ENCODE measurements around the gene LRRC4B.
"Not testable (repeated sequence)": the region's sequence is repeated elsewhere in the genome, so short reads cannot be mapped to it uniquely, and the experiment has no call there.

Gene LRRC4B

DNA sequence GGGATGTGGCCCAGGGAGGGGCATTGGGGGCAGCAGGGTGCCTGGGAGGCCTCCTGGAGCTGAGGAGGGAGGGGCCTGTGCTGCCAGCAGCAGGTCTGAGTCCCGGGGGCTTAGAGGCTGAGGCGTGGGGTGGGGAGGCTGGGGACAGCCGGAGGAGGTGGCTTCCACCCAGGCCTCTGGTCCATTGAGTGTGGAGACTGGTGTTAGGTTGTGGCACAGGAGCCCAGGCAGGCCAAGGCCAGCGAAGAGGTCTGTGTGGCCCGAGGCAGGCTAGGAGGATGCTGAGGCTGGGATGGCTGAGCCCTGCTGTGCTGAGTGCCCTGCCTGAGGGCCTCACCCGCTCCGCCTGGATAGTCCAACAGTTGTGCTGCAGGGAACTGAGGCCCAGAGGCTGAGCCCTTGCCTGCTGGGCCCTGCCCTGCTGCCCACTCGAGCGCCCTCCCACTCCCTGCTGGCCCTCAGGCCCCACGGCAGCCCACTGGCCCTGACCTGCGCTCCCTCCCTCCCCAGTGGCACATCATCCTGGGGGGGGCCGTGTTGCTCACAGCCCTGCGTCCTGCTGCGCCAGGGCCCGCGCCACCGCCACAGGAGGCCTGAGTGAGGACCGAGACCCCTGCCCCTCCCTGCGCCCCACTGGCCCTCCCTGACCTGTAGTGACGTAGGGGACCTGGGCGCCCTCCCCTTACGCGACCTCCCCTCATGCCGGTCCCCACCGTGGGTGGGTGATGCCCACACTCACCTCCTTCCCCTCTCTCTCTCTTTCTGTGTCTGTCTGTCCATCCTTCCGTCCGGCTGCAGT lies 86.7 kb downstream of the LRRC4B start:
- DNase-seq, result no peak

- DNase-seq, result no peak
Measured at GRCh38 chr19:50480281-50481111, 87.7 kb downstream of the LRRC4B start.

DNA sequence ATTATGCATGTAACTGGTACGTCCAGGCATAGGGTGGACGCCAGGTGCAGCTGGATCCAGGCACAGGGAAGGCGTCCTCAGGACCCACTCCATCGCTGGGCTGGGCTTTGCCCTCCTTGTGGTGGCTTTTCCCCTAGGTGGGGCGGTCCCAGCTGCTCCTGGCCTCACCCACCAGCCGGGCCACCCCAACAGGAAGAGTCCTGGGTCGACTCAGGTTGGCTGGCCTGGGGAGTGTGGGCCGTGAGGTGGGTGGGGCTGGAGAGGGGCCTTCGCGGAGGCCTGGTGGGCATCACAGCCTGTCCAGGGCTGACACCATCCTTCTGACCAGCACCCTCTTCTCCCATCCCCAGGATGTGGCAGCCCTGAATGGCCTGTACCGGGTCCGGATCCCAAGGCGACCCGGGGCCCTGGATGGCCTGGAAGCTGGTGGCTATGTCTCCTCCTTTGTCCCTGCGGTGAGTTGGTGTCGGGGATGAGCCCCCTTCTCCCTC lies 88.4 kb downstream of the LRRC4B start:
- DNase-seq, result no peak

DNA sequence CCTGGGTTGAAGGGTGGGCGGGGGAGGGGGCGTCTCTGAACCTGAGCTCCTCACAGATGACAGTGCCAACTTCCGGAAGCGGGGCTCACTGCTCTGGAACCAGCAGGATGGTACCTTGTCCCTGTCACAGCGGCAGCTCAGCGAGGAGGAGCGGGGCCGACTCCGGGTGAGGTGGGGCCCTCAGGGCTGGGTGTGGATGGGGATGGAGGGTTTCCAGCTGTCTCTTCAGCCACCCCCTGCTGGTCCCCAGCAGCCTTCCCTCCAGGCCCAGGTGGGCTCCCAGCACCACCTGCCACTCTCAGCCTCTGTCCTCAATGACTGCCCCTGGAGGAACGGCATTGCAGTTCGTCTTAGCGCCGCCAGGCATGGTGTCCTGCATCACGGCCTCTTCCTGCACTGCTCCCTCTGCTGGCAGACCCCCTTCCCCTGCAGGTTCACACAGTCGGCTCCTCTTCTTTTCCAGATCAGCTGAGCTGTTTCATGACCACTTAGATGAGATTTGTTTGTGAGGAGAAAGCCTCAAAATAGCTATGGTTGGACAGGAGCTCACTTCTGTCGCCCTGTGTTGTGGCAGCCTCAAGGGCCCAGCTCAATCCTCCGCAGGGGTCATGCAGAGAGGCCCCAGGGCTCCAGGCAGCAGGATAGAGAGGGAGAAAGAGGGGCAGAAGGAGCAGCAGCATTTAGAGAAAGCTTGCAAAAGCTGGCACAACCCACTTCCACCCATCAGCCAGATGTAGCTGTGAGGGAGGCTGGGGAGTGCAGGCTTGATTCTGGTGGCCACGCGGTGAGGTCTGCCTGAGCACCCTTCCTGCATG lies 89.1 kb downstream of the LRRC4B start:
- DNase-seq, result no peak

GRCh38 chr19:50477751-50478515 lies 90.3 kb downstream of the LRRC4B start:
- no peak for DNase-seq

GRCh38 chr19:50476907-50477238 lies 91.4 kb downstream of the LRRC4B start:
- DNase-seq, result no peak

GRCh38 chr19:50476224-50476906 lies 91.9 kb downstream of the LRRC4B start, which contains the start of the genes EMC10 and GARIN5A:
EMC10 (plus strand) TSS chr19:50476507; CDS start chr19:50476545, 38 bp downstream.
GARIN5A (minus strand) TSS chr19:50476848; CDS start chr19:50476388, 460 bp downstream.
- peak; percentile 88 for DNase-seq

GRCh38 chr19:50475736-50476223 lies 92.5 kb downstream of the LRRC4B start:
- DNase-seq, result no peak

DNA sequence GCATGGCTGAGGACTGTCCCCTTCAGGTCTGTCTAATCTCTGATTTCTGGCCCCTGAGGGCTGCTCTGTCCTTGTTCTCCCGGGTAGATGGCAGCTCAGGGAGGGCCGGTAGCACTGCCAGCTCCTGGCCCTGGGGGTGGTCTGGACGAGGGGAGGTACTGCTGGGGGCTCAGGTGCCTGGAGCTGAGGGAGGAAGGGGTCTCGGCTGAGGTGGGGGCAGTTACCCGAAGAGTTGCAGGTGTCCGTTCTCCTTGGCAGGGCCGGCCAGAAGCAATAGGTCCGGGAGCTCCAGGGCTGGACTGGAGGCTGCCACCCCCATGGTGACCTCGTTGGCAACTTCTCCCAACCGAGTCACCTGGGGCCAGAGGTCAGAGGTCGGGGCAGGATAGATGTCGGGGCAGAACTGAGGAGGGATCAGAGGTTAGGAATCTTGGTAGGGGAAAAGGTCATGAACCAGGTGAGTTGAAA lies 93.1 kb downstream of the LRRC4B start:
- DNase-seq, result no peak

DNA sequence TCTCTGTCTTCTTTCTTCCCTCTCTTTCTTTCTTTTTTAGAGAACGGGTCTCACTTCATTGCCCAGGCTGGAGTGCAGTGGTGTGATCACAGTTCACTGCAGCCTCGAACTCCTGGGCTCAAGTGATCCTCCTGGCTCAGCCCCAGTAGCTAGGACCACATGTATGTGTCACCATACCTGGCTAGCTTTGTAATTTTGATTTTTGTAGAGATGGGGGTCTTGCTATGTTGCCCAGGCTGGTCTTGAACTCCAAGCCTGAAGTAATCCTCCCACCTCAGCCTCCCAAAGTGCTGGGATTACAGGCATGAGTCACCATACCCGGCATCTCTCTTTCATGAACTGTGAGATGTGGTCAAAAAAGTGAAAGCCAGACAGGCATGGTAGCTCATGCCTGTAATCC lies 94.9 kb downstream of the LRRC4B start:
- not testable (repeated sequence) for DNase-seq

DNA sequence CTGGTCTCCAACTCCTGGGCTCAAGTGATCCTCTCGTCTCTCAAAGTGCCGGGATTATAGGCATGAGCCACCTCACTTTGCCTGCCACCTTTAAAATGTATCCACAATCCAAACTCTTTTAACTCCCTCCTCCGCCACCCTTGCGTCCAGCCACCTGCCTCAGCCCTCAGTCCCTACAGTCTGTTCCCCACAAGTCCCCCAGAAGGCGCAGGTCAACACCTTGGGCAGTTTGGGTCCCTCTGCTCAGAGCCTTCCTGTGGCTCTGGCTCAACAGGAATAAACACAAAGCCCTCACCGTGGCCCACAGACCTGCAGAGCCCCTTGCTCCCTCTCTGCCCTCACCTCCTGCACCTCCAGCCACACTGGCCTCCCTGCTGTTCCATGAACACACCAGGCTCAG lies 99.4 kb downstream of the LRRC4B start:
- DNase-seq, result no peak

DNA sequence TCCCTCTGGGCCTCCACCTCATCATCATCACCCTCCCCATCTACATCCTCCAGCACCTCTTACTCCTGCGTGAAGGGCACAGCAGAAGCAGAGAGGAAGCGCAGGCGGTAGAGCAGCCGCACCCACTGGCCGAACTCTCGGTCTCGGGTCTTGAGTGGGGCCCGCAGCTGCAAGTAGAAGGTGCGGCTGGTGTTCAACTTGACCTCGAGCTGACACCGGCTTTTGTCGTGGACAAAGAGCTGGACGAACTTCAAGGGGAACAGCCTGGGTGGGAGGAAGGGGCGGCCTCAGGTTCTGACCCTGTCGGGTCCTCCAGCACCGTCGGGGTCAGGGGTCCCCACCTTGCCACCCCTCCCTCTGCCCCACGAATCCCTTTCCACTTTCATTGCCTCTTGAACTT lies 100.7 kb downstream of the LRRC4B start:
- DNase-seq, result no peak

All from activated CD4-positive, alpha-beta T cell treated with anti-CD3 and anti-CD28 coated beads, Interleukin-2, amount 50 U/mL, for 4 hours (primary cell).